IMR-90 (cell line): ENCODE measurements around the gene ZNF692. TPM values are rescaled to one million over a fixed set of nuclear protein-coding genes. Genes with fewer than 3 reads are reported as not detected.

Source experiments
- ATAC-seq: fragments of 200-7000 bp; cut with Tn5 transposase; 2 replicates; pipeline ENCODE4 v1.9.1; 2020; ENCODE audit warnings: low read depth, mild to moderate bottlenecking, moderate library complexity
- BruUV-seq: library from RNA; stranded (reverse); fragments of 400-500 nt; replicated peaks from 2 replicates; lab custom pipeline; 2021; lab: Mats Ljungman, UMichigan
- CTCF ChIA-PET: fragments of 300-600 bp; formaldehyde crosslinking; extraction: SDS; loops from one replicate; lab custom pipeline; 2021; ENCODE audit warnings: antibody characterized with exemption; lab: Yijun Ruan, JAX
- POLR2A ChIA-PET: fragments of 300-600 bp; sonication (Branson Sonifier 250); formaldehyde crosslinking; loops from one replicate; lab custom pipeline; 2022; ENCODE audit warnings: antibody characterized with exemption; ENCODE audit not compliant: unreplicated experiment; lab: Charles Lee
- DNase-seq: peaks from one replicate; pipeline ENCODE4 v3.0.0; 2013
- H2AFZ ChIP-seq: replicated peaks from 2 replicates; pipeline ENCODE3; 2013; ENCODE audit warnings: low read length, mild to moderate bottlenecking; ENCODE audit not compliant: poor library complexity
- H2AK5ac ChIP-seq: 2 replicates; pipeline ENCODE4 v1.6.1; 2013; ENCODE audit warnings: low read depth, low read length, inconsistent platforms
- H2AK9ac ChIP-seq: replicated peaks from 2 replicates; pipeline ENCODE3; 2013; ENCODE audit warnings: mild to moderate bottlenecking, low read depth, low read length, moderate library complexity; ENCODE audit not compliant: poor library complexity
- H2BK120ac ChIP-seq: 2 replicates; pipeline ENCODE4 v1.6.1; 2013; ENCODE audit warnings: low read depth, low read length, inconsistent platforms
- H2BK15ac ChIP-seq: 3 replicates; pipeline ENCODE4 v1.6.1; 2013; ENCODE audit warnings: low read depth, low read length, inconsistent platforms
- H2BK20ac ChIP-seq: 2 replicates; pipeline ENCODE4 v1.6.1; 2013; ENCODE audit warnings: low read depth, mild to moderate bottlenecking, inconsistent platforms, low read length, moderate library complexity
- H2BK5ac ChIP-seq: 2 replicates; pipeline ENCODE4 v1.6.1; 2013; ENCODE audit warnings: mild to moderate bottlenecking, low read depth, low read length, inconsistent platforms; ENCODE audit not compliant: poor library complexity, severe bottlenecking
- H3K14ac ChIP-seq: replicated peaks from 2 replicates; pipeline ENCODE4 v1.6.1; 2013; ENCODE audit warnings: low read depth, low read length, inconsistent platforms
- H3K18ac ChIP-seq: 2 replicates; pipeline ENCODE4 v1.6.1; 2013; ENCODE audit warnings: low read depth, low read length, control low read depth
- H3K23ac ChIP-seq: 2 replicates; pipeline ENCODE4 v1.6.1; 2013; ENCODE audit warnings: low read depth, low read length, inconsistent platforms
- H3K27ac ChIP-seq: 2 replicates; pipeline ENCODE4 v1.5.1; 2013; ENCODE audit warnings: mild to moderate bottlenecking, control low read depth, low read length; ENCODE audit not compliant: insufficient read depth
- H3K27me3 ChIP-seq: 2 replicates; pipeline ENCODE4 v1.6.1; 2013; ENCODE audit warnings: low read length; ENCODE audit not compliant: control insufficient read depth, insufficient read depth
- H3K36me3 ChIP-seq: 2 replicates; pipeline ENCODE4 v1.6.1; 2013; ENCODE audit warnings: low read length, mixed read lengths; ENCODE audit not compliant: control insufficient read depth, insufficient read depth
- H3K4ac ChIP-seq: 2 replicates; pipeline ENCODE4 v1.6.1; 2013; ENCODE audit warnings: low read depth, low read length, inconsistent platforms
- H3K4me1 ChIP-seq: 2 replicates; pipeline ENCODE4 v1.6.1; 2013; ENCODE audit warnings: low read length, mixed read lengths; ENCODE audit not compliant: control insufficient read depth, insufficient read depth
- H3K4me2 ChIP-seq: 2 replicates; pipeline ENCODE4 v1.6.1; 2013; ENCODE audit warnings: low read depth, mild to moderate bottlenecking, control low read depth, low read length, moderate library complexity
- H3K4me3 ChIP-seq: 2 replicates; pipeline ENCODE4 v1.5.1; 2013; ENCODE audit warnings: low read depth, mild to moderate bottlenecking, control low read depth, low read length, moderate library complexity; ENCODE audit not compliant: insufficient read depth
- H3K56ac ChIP-seq: 2 replicates; pipeline ENCODE4 v1.6.1; 2013; ENCODE audit warnings: low read length, inconsistent platforms; ENCODE audit not compliant: insufficient read depth; ENCODE audit errors: extremely low read depth
- H3K79me1 ChIP-seq, 2 experiments: 2 replicates each; pipeline ENCODE4 v1.6.1; 2013; ENCODE audit warnings: low read length in 2 of 2, inconsistent platforms in 1 of 2, low read depth in 1 of 2
- H3K9ac ChIP-seq: 2 replicates; pipeline ENCODE4 v1.6.1; 2013; ENCODE audit warnings: low read depth, low read length, control low read depth
- H3K9me1 ChIP-seq: 2 replicates; pipeline ENCODE4 v1.6.1; 2013; ENCODE audit warnings: low read length, inconsistent platforms; ENCODE audit not compliant: insufficient read depth
- H3K9me3 ChIP-seq: 2 replicates; pipeline ENCODE4 v1.6.1; 2013; ENCODE audit warnings: low read length; ENCODE audit not compliant: control insufficient read depth, insufficient read depth
- H4K20me1 ChIP-seq: 2 replicates; pipeline ENCODE4 v1.6.1; 2013; ENCODE audit warnings: low read length, inconsistent platforms; ENCODE audit not compliant: insufficient read depth
- H4K5ac ChIP-seq: 2 replicates; pipeline ENCODE4 v1.6.1; 2013; ENCODE audit warnings: mild to moderate bottlenecking, low read depth, low read length, control low read depth
- H4K8ac ChIP-seq, 2 experiments: 2 replicates each; pipeline ENCODE4 v1.6.1; 2013; ENCODE audit warnings: low read depth in 2 of 2, low read length in 2 of 2, control low read depth in 1 of 2, inconsistent platforms in 1 of 2
- H4K91ac ChIP-seq: 2 replicates; pipeline ENCODE4 v1.6.1; 2013; ENCODE audit warnings: low read depth, low read length, inconsistent platforms; ENCODE audit not compliant: insufficient read depth
- CEBPB ChIP-seq: IDR thresholded peaks from 2 replicates; pipeline ENCODE4 v1.6.1; 2012; ENCODE audit warnings: low read depth, low read length, improper control_type of control experiment
- FOS ChIP-seq: fragments of 150-350 bp; IDR thresholded peaks from 2 replicates; pipeline ENCODE4 v1.6.1; 2016; ENCODE audit warnings: low read depth, low read length
- MAZ ChIP-seq: IDR thresholded peaks from 2 replicates; pipeline ENCODE4 v1.6.1; 2012; ENCODE audit warnings: low read depth, mild to moderate bottlenecking, low read length, improper control_type of control experiment, moderate library complexity, borderline replicate concordance
- MXI1 ChIP-seq: IDR thresholded peaks from 2 replicates; pipeline ENCODE4 v1.6.1; 2012; ENCODE audit warnings: low read depth, mild to moderate bottlenecking, low read length, moderate library complexity, borderline replicate concordance
- NFE2L2 ChIP-seq: fragments of 150-350 bp; IDR thresholded peaks from 2 replicates; pipeline ENCODE4 v1.6.1; 2016; ENCODE audit warnings: low read depth, mild to moderate bottlenecking, low read length
- POLR2A ChIP-seq: IDR thresholded peaks from 2 replicates; pipeline ENCODE4 v1.6.1; 2012; ENCODE audit warnings: mild to moderate bottlenecking, low read depth, low read length
- RCOR1 ChIP-seq: IDR thresholded peaks from 2 replicates; pipeline ENCODE4 v1.6.1; 2012; ENCODE audit warnings: mild to moderate bottlenecking, low read length, improper control_type of control experiment; ENCODE audit not compliant: insufficient replicate concordance
- SMC3 ChIP-seq: fragments of 150-350 bp; IDR thresholded peaks from 2 replicates; pipeline ENCODE4 v1.6.1; 2016; ENCODE audit warnings: low read depth, mild to moderate bottlenecking, antibody characterized with exemption, low read length, moderate library complexity
- WGBS, 2 experiments: methylation state at CpG; one replicate each; pipeline versions ENCODE4 v1.1.5 to v1.1.7; 2013; ENCODE audit warnings: missing lambda C conversion rate in 2 of 2; ENCODE audit not compliant: insufficient read length in 1 of 2; ENCODE audit errors: extremely low coverage in 2 of 2; 5-methylcytosine and 5-hydroxymethylcytosine counted together
- dilution Hi-C: fragments of 300-500 bp; cut with HindIII; formaldehyde crosslinking; loops from one replicate; pipeline ENCODE4 v1.14.3; 2018; ENCODE audit warnings: low sequenced_read_pairs; ENCODE audit not compliant: unreplicated experiment
- in situ Hi-C: fragments of 300-500 bp; cut with MboI; formaldehyde crosslinking; loops from 3 replicates; pipeline ENCODE4 v1.14.3; 2019; ENCODE audit warnings: low sequenced_read_pairs, inconsistent platforms, mixed read lengths
- intact Hi-C: fragments of 100-400 bp; cut with micrococcal nuclease; formaldehyde crosslinking; loops from 2 replicates; pipeline ENCODE4 v1.10.0; 2022
- polyA plus RNA-seq, 3 experiments: library from polyadenylated mRNA; depleted of rRNA; stranded (reverse); fragments of >200 nt; gene quantifications; 2 replicates each; pipeline ENCODE4 v1.2.3, GENCODE V29; 2012; ENCODE audit warnings: low replicate concordance in 1 of 3
- total RNA-seq: library from RNA; depleted of rRNA; stranded (reverse); fragments of >200 nt; gene quantifications from 2 replicates; pipeline ENCODE4 v1.2.3, GENCODE V29; 2012
- TF ChIP-seq, protein P1 (sequence below): fragments of 150-350 bp; IDR thresholded peaks from 2 replicates; pipeline ENCODE4 v1.6.1; 2017; ENCODE audit warnings: mild to moderate bottlenecking, antibody characterized with exemption, low read length, low read depth
- TF ChIP-seq, protein P2 (sequence below): conservative IDR thresholded peaks from 2 replicates; pipeline ENCODE4 v1.5.1; 2012; ENCODE audit warnings: mild to moderate bottlenecking, low read depth, low read length, improper control_type of control experiment

The ZNF692 gene
- total and polyA plus RNA-seq, 2 of the 4 experiments (the other 2 are of a cell fraction): 7.3 to 50.4 TPM

GRCh38 chr1:248816042-248816851 is 42.6 kb downstream of the ZNF692 start:
- Histone ChIP-seq H3K23ac (no peak overlapping the region), H3K4me2 (no peak overlapping the region), H2AFZ (no peak overlapping the region), H3K36me3 (peaks cover 61% of the 10 kb centered on the region), H3K4ac (no peak overlapping the region), H3K14ac (no peak overlapping the region), H3K4me1 (peaks cover 6% of the 10 kb centered on the region), H3K4me3 (no peak overlapping the region), H2AK9ac (no peak overlapping the region), H3K9me3 (no peaks in the 10 kb centered on the region), H2BK120ac (no peak overlapping the region), H3K9me1 (peaks cover 24% of the 10 kb centered on the region), H2BK20ac (no peak overlapping the region), H4K8ac (no peak overlapping the region), H3K27me3 (no peaks in the 10 kb centered on the region), H3K27ac (no peak overlapping the region), H3K18ac (no peak overlapping the region), H4K5ac (no peak overlapping the region), H4K20me1 (peaks cover 15% of the 10 kb centered on the region; the same call in 1 of the 2 replicates), H4K91ac (no peak overlapping the region), H3K79me1 (peaks cover 37 to 59% of the 10 kb centered on the region in 2 experiments), H3K9ac (no peak overlapping the region), H2AK5ac (no peak overlapping the region), H2BK5ac (no peak overlapping the region), H2BK15ac (no peak overlapping the region), H3K56ac (no peak overlapping the region)
- in situ Hi-C loops (no loop called here), dilution Hi-C loops (no loop called here), intact Hi-C loops (no loop called here)
- CTCF ChIA-PET: interaction anchor here (0.5 kb wide), 1 partner anchor 56 kb away, joined by 3 read pairs; no protein-coding TSS in a partner anchor
- 100% methylated on average over 9 of the region's 13 CpGs; no CpG with 5 or more reads in 1 of the 2 experiments for WGBS, 2 experiments
- DNase-seq: no peak
- TF ChIP-seq, protein P1, sequence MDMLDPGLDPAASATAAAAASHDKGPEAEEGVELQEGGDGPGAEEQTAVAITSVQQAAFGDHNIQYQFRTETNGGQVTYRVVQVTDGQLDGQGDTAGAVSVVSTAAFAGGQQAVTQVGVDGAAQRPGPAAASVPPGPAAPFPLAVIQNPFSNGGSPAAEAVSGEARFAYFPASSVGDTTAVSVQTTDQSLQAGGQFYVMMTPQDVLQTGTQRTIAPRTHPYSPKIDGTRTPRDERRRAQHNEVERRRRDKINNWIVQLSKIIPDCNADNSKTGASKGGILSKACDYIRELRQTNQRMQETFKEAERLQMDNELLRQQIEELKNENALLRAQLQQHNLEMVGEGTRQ: no peak
- TF ChIP-seq SMC3: no peak
- TF ChIP-seq, protein P2, sequence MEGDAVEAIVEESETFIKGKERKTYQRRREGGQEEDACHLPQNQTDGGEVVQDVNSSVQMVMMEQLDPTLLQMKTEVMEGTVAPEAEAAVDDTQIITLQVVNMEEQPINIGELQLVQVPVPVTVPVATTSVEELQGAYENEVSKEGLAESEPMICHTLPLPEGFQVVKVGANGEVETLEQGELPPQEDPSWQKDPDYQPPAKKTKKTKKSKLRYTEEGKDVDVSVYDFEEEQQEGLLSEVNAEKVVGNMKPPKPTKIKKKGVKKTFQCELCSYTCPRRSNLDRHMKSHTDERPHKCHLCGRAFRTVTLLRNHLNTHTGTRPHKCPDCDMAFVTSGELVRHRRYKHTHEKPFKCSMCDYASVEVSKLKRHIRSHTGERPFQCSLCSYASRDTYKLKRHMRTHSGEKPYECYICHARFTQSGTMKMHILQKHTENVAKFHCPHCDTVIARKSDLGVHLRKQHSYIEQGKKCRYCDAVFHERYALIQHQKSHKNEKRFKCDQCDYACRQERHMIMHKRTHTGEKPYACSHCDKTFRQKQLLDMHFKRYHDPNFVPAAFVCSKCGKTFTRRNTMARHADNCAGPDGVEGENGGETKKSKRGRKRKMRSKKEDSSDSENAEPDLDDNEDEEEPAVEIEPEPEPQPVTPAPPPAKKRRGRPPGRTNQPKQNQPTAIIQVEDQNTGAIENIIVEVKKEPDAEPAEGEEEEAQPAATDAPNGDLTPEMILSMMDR: no peak
- no peak for TF ChIP-seq MAZ
- no peak for TF ChIP-seq MXI1
- no peak for TF ChIP-seq POLR2A
- TF ChIP-seq RCOR1: no peak
- TF ChIP-seq FOS: no peak
- TF ChIP-seq NFE2L2: no peak
- no peak for TF ChIP-seq CEBPB
- ATAC-seq: no peak
- POLR2A ChIA-PET: no interaction called here
- no TSS peak for BruUV-seq
